ENCODE measurements around the gene ARIH1. TPM values are rescaled to one million over a fixed set of nuclear protein-coding genes. Genes with fewer than 3 reads are reported as not detected.
A peak's percentile ranks its signal among the peaks of the same experiment; 100 is the strongest.

ARIH1 gene
- total and polyA plus RNA-seq, 5 experiments from 2014 or later = 10.3 to 197 (median 19.0) TPM

GRCh38 chr15:72554471-72555425 lies 80.6 kb downstream of the ARIH1 start:
- no peaks in the 10 kb centered on the region for H3K27me3 Mint-ChIP-seq
- no peaks in the 10 kb centered on the region for H3K9me3 Mint-ChIP-seq
- no peak for DNase-seq
- H3K36me3 Mint-ChIP-seq = peaks cover 0 to 75% (median 3%) of the 10 kb centered on the region in 3 donors
- H3K4me3 Mint-ChIP-seq = no peak overlapping the region
- ATAC-seq = no peak
- POLR2A ChIA-PET = no interaction called here
- peaks cover 18 to 38% (median 25%) of the 10 kb centered on the region in 4 donors for H3K4me1 Mint-ChIP-seq
- H3K27ac Mint-ChIP-seq = peak overlapping the region in 6 of 10 donors; percentile 24 to 77 (median 36)

- no peak overlapping the region for H3K27ac Mint-ChIP-seq
- peaks cover 0 to 85% (median 15%) of the 10 kb centered on the region in 3 donors for H3K36me3 Mint-ChIP-seq
- H3K9me3 Mint-ChIP-seq = no peaks in the 10 kb centered on the region
- no peak overlapping the region for H3K4me3 Mint-ChIP-seq
- no peaks in the 10 kb centered on the region for H3K27me3 Mint-ChIP-seq
- peaks cover 14 to 32% (median 28%) of the 10 kb centered on the region in 4 donors for H3K4me1 Mint-ChIP-seq
- POLR2A ChIA-PET = no interaction called here
- DNase-seq = no peak
- no peak for ATAC-seq
Observed at GRCh38 chr15:72559781-72560180, 85.7 kb downstream of the ARIH1 start.

- Mint-ChIP-seq H3K27ac (peak overlapping the region in 3 of 10 donors; percentile 22 to 66 (median 36)), H3K36me3 (peaks cover 0 to 83% (median 15%) of the 10 kb centered on the region in 3 donors), H3K27me3 (no peaks in the 10 kb centered on the region), H3K4me1 (peaks cover 10 to 30% (median 23%) of the 10 kb centered on the region in 4 donors), H3K4me3 (no peak overlapping the region), H3K9me3 (no peaks in the 10 kb centered on the region)
- POLR2A ChIA-PET = interaction anchor here (1.6 kb wide), 1 partner anchor 185 kb away, joined by 4 read pairs; the partner anchor contains the start of gene HEXA
- DNase-seq = no peak
- ATAC-seq = no peak
Observed at GRCh38 chr15:72560458-72560857, 86.3 kb downstream of the ARIH1 start.

GRCh38 chr15:72562386-72562785 lies 88.3 kb downstream of the ARIH1 start:
- DNase-seq (no peak), ATAC-seq (no peak)
- peaks cover 0 to 77% (median 18%) of the 10 kb centered on the region in 3 donors for H3K36me3 Mint-ChIP-seq
- H3K4me3 Mint-ChIP-seq = no peak overlapping the region
- H3K27me3 Mint-ChIP-seq = no peaks in the 10 kb centered on the region
- H3K4me1 Mint-ChIP-seq = peaks cover 5 to 23% (median 11%) of the 10 kb centered on the region in 4 donors
- H3K27ac Mint-ChIP-seq = no peak overlapping the region
- no peaks in the 10 kb centered on the region for H3K9me3 Mint-ChIP-seq
- POLR2A ChIA-PET = no interaction called here

- ATAC-seq (no peak), DNase-seq (no peak)
- H3K36me3 Mint-ChIP-seq = peaks cover 0 to 76% (median 19%) of the 10 kb centered on the region in 3 donors
- H3K4me1 Mint-ChIP-seq = peaks cover 5 to 21% (median 11%) of the 10 kb centered on the region in 4 donors
- H3K27me3 Mint-ChIP-seq = no peaks in the 10 kb centered on the region
- peak overlapping the region in 2 of 10 donors; percentile 22 to 69 for H3K27ac Mint-ChIP-seq
- H3K9me3 Mint-ChIP-seq = no peaks in the 10 kb centered on the region
- no peak overlapping the region for H3K4me3 Mint-ChIP-seq
- POLR2A ChIA-PET = no interaction called here
Observed at GRCh38 chr15:72562878-72563277, 88.7 kb downstream of the ARIH1 start.

GRCh38 chr15:72564091-72564490 lies 90.0 kb downstream of the ARIH1 start:
- Mint-ChIP-seq H3K4me1 (peaks cover 3 to 17% (median 9%) of the 10 kb centered on the region in 4 donors), H3K9me3 (no peaks in the 10 kb centered on the region), H3K27me3 (no peaks in the 10 kb centered on the region), H3K4me3 (no peak overlapping the region), H3K36me3 (peaks cover 0 to 74% (median 19%) of the 10 kb centered on the region in 3 donors), H3K27ac (peak overlapping the region in 3 of 10 donors; percentile 25 to 63 (median 31))
- ATAC-seq = no peak
- no peak for DNase-seq
- POLR2A ChIA-PET = no interaction called here

GRCh38 chr15:72566973-72567372 lies 92.8 kb downstream of the ARIH1 start:
- Mint-ChIP-seq H3K9me3 (no peaks in the 10 kb centered on the region), H3K4me3 (no peak overlapping the region), H3K4me1 (peaks cover 3 to 17% (median 6%) of the 10 kb centered on the region in 4 donors), H3K36me3 (peaks cover 0 to 78% (median 21%) of the 10 kb centered on the region in 3 donors), H3K27ac (no peak overlapping the region), H3K27me3 (no peaks in the 10 kb centered on the region)
- ATAC-seq = no peak
- POLR2A ChIA-PET = no interaction called here
- DNase-seq = no peak

- H3K9me3 Mint-ChIP-seq = no peaks in the 10 kb centered on the region
- peaks cover 0 to 73% (median 11%) of the 10 kb centered on the region in 3 donors for H3K36me3 Mint-ChIP-seq
- no peak overlapping the region for H3K4me3 Mint-ChIP-seq
- POLR2A ChIA-PET = no interaction called here
- DNase-seq (no peak), ATAC-seq (no peak)
- H3K4me1 Mint-ChIP-seq = peaks cover 0 to 1% (median 0%) of the 10 kb centered on the region in 4 donors
- peak overlapping the region in 3 of 10 donors; percentile 38 to 59 (median 57) for H3K27ac Mint-ChIP-seq
- no peaks in the 10 kb centered on the region for H3K27me3 Mint-ChIP-seq
Observed at GRCh38 chr15:72570059-72570458, 95.9 kb downstream of the ARIH1 start.

- Mint-ChIP-seq H3K27me3 (no peaks in the 10 kb centered on the region), H3K4me1 (peaks cover 0 to 4% (median 0%) of the 10 kb centered on the region in 4 donors), H3K9me3 (peaks cover 0 to 5% (median 0%) of the 10 kb centered on the region in 9 donors), H3K4me3 (no peak overlapping the region), H3K36me3 (peaks cover 5 to 89% (median 27%) of the 10 kb centered on the region in 3 donors), H3K27ac (peak overlapping the region in 2 of 10 donors; percentile 0 to 79)
- DNase-seq (no peak), ATAC-seq (no peak)
- POLR2A ChIA-PET = no interaction called here
Observed at GRCh38 chr15:72579814-72580213, 105.7 kb downstream of the ARIH1 start.

GRCh38 chr15:72584006-72584405 lies 109.9 kb downstream of the ARIH1 start:
- Mint-ChIP-seq H3K9me3 (peaks cover 0 to 4% (median 0%) of the 10 kb centered on the region in 9 donors), H3K36me3 (peaks cover 0 to 77% (median 16%) of the 10 kb centered on the region in 3 donors)

GRCh38 chr15:72585025-72585424 lies 110.9 kb downstream of the ARIH1 start:
- H3K4me3 Mint-ChIP-seq = no peak overlapping the region
- H3K4me1 Mint-ChIP-seq = peaks cover 0 to 6% (median 2%) of the 10 kb centered on the region in 4 donors
- POLR2A ChIA-PET = no interaction called here
- H3K27ac Mint-ChIP-seq = peak overlapping the region in 4 of 10 donors; percentile 9 to 39 (median 30)
- H3K9me3 Mint-ChIP-seq = no peaks in the 10 kb centered on the region
- no peaks in the 10 kb centered on the region for H3K27me3 Mint-ChIP-seq
- no peak for DNase-seq
- H3K36me3 Mint-ChIP-seq = peaks cover 0 to 69% (median 14%) of the 10 kb centered on the region in 3 donors
- ATAC-seq = no peak

More at GRCh38 chr15:72584006-72584405, 109.9 kb downstream of the ARIH1 start:
- DNase-seq (no peak), ATAC-seq (no peak)
- peak overlapping the region in 1 of 10 donors; percentile 78 for H3K27ac Mint-ChIP-seq
- POLR2A ChIA-PET = no interaction called here
- H3K4me1 Mint-ChIP-seq = peaks cover 0 to 6% (median 2%) of the 10 kb centered on the region in 4 donors
- no peak overlapping the region for H3K4me3 Mint-ChIP-seq
- H3K27me3 Mint-ChIP-seq = no peaks in the 10 kb centered on the region

GRCh38 chr15:72585476-72586058 lies 111.4 kb downstream of the ARIH1 start:
- Mint-ChIP-seq H3K36me3 (peaks cover 0 to 64% (median 14%) of the 10 kb centered on the region in 3 donors), H3K27me3 (no peaks in the 10 kb centered on the region), H3K4me1 (peaks cover 0 to 6% (median 2%) of the 10 kb centered on the region in 4 donors), H3K4me3 (no peak overlapping the region), H3K27ac (peak overlapping the region in 3 of 10 donors; percentile 29 to 56 (median 44)), H3K9me3 (no peaks in the 10 kb centered on the region)
- DNase-seq (no peak), ATAC-seq (no peak)
- POLR2A ChIA-PET = no interaction called here

Measured in naive thymus-derived CD8-positive, alpha-beta T cell (primary cell).